ENCODE results near the gene UROC1.

DNA sequence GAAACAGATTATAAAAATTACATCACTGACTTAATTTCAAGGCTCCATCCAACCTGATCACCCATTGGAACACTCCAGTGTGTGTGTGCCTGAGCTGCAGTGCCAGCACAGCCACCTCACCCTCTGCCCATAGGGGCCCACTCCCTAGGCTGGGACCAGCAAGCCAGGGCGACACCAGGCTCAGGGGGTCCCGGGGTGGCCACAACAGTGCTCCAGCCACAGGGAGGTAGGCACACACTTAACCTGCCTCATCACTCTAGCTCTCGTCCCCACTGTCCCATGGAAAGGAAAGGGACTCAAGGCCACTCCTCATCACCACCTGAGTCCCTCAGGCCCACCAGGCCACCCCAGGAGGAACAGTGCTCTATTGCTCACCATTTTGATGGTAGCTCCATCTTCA is 66.8 kb downstream of the UROC1 start:
- TF ChIP-seq POLR2A (IDR thresholded peaks at IDR 0.05; ENCODE audit: low read depth, low read length) (no peak), POLR2AphosphoS5 (IDR thresholded peaks at IDR 0.05; ENCODE audit: low read depth, low read length) (no peak), TAF1 (IDR thresholded peaks at IDR 0.05; ENCODE audit: low read depth, low read length) (no peak), POU2F2 (IDR thresholded peaks at IDR 0.05; ENCODE audit: low read depth, low read length) (no peak)

Measured in GM12891 (cell line).